ENCODE data around the gene SDSL.

The SDSL gene

DNA sequence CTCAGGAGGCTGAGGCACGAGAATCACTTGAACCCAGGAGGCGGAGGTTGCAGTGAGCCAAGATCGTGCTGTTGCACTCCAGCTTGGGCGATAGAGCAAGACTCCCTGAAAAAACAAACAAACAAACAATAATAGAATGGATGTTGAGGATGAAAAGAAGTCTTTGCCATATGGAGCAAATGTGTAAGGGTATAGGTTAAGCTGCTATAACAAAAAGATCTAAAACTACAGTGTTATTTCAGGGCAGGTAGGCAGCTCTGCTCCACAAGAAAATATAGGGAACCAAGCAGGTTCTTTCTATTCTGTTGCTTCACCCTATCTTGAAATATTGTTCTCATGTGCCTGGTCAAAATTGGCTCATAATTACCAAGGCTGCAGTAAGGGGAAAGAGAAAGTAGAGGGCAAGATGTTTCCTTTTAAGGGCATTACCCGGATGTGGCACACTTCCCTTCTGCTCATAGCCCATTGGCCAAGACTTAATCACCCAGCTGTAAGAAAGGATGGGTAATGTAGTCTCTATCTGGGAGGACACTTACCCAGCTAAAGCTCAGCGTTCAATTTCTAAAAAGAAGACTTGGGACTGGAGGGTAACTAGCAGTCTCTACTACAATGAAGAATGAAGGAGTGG lies 23.5 kb downstream of the SDSL start:
- no peak for TF ChIP-seq CTCF (IDR thresholded peaks at IDR 0.05; ENCODE audit: control insufficient read depth, extremely low read depth, insufficient read depth)
- no peak overlapping the region for H3K4me3 ChIP-seq (ENCODE audit: low read depth, low read length)
- DNase-seq (ENCODE audit: low read depth): no peak

DNA sequence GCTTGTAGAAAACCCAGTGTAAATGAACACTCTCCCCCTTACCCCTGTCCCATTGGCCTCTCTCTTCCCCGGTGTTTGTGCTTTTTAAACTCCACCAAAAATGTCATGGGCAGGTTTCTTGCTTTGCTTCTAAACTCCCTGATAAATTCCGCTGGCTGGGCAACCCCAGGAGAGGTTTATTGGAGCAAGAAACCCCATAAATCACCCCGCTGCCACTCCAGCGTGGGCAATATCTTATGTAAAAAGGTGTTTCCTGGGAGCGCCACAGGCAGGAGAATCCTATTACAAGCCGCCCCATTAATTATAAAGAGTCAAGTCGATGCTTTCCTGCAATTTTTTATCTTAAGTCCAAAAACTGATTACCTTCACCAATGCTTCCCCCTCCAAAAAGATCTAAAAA lies 26.7 kb downstream of the SDSL start:
- no peak overlapping the region for H3K4me3 ChIP-seq (ENCODE audit: low read depth, low read length)
- no peak for DNase-seq (ENCODE audit: low read depth)
- TF ChIP-seq CTCF (IDR thresholded peaks at IDR 0.05; ENCODE audit: control insufficient read depth, extremely low read depth, insufficient read depth): no peak

- H3K4me3 ChIP-seq (ENCODE audit: low read depth, low read length): no peak overlapping the region
These were observed 27.1 kb downstream of the SDSL start for GRCh38 chr12:113449299-113449698.

GRCh38 chr12:113449839-113450238 lies 27.7 kb downstream of the SDSL start:
- no peak for TF ChIP-seq CTCF (IDR thresholded peaks at IDR 0.05; ENCODE audit: control insufficient read depth, extremely low read depth, insufficient read depth)
- no peak for DNase-seq (ENCODE audit: low read depth)
- H3K4me3 ChIP-seq (ENCODE audit: low read depth, low read length): no peak overlapping the region

More at GRCh38 chr12:113449299-113449698, 27.1 kb downstream of the SDSL start:
- no peak for DNase-seq (ENCODE audit: low read depth)
- no peak for TF ChIP-seq CTCF (IDR thresholded peaks at IDR 0.05; ENCODE audit: control insufficient read depth, extremely low read depth, insufficient read depth)

- H3K4me3 ChIP-seq (ENCODE audit: low read depth, low read length): no peak overlapping the region
- TF ChIP-seq CTCF (IDR thresholded peaks at IDR 0.05; ENCODE audit: control insufficient read depth, extremely low read depth, insufficient read depth): no peak
- no peak for DNase-seq (ENCODE audit: low read depth)
These were observed 30.3 kb downstream of the SDSL start for GRCh38 chr12:113452458-113452857.

GRCh38 chr12:113453330-113453729 lies 31.1 kb downstream of the SDSL start:
- no peak overlapping the region for H3K4me3 ChIP-seq (ENCODE audit: low read depth, low read length)
- no peak for TF ChIP-seq CTCF (IDR thresholded peaks at IDR 0.05; ENCODE audit: control insufficient read depth, extremely low read depth, insufficient read depth)
- no peak for DNase-seq (ENCODE audit: low read depth)

GRCh38 chr12:113456199-113456598 lies 34.0 kb downstream of the SDSL start:
- H3K4me3 ChIP-seq (ENCODE audit: low read depth, low read length): no peak overlapping the region
- no peak for TF ChIP-seq CTCF (IDR thresholded peaks at IDR 0.05; ENCODE audit: control insufficient read depth, extremely low read depth, insufficient read depth)
- no peak for DNase-seq (ENCODE audit: low read depth)
